HepG2 (cell line): ENCODE results near the gene ARHGEF4. TPM values are rescaled to one million over a fixed set of nuclear protein-coding genes. Genes with fewer than 3 reads are reported as not detected.
A peak's percentile ranks its signal among the peaks of the same experiment; 100 is the strongest.

ENCODE experiments used
- ATAC-seq: fragments of 200-7000 bp; cut with Tn5 transposase; 3 replicates; pipeline ENCODE4 v1.9.1; 2020; ENCODE audit warnings: mild to moderate bottlenecking, moderate library complexity
- BruUV-seq: library from RNA; stranded (reverse); fragments of 400-500 nt; replicated peaks from 2 replicates; lab custom pipeline; 2021; lab: Mats Ljungman, UMichigan
- CTCF ChIA-PET: fragments of 300-600 bp; formaldehyde crosslinking; extraction: SDS; loops from one replicate; lab custom pipeline; 2021; ENCODE audit warnings: low total read pairs, inconsistent platforms, low intra/inter-chr PET ratio; lab: Yijun Ruan, JAX
- POLR2A ChIA-PET: fragments of 350-600 bp; sonication (Branson Sonifier 250); formaldehyde crosslinking; loops from one replicate; lab custom pipeline; 2020; ENCODE audit warnings: antibody characterized with exemption, inconsistent platforms; lab: Yijun Ruan, JAX
- DNase-seq: peaks from one replicate; pipeline ENCODE4 v3.0.0-alpha.2; 2015; ENCODE audit warnings: low spot score
- FAIRE-seq: peaks from 3 replicates; lab custom pipeline; 2011; peaks lifted over from hg19 to GRCh38; lab: Jason Lieb, UNC
- H2AFZ ChIP-seq: one replicate; pipeline ENCODE4 v1.6.1; 2011; ENCODE audit warnings: low read length, inconsistent platforms
- H3K27ac ChIP-seq: fragments of 300-600 bp; 3 replicates; pipeline ENCODE4 v1.8.0; 2011; ENCODE audit warnings: mixed run types, mild to moderate bottlenecking, mixed read lengths, low read length, inconsistent platforms; ENCODE audit not compliant: insufficient read depth; ENCODE audit errors: extremely low read length
- H3K27me3 ChIP-seq, 2 experiments: fragments of 200-600 bp in 1 of 2; 2 replicates in 1 of 2; 3 replicates in 1 of 2; pipeline versions ENCODE4 v1.6.0 to v1.8.0; 2011; ENCODE audit warnings: low read length in 2 of 2, mild to moderate bottlenecking in 2 of 2, moderate library complexity in 2 of 2, inconsistent platforms in 1 of 2; ENCODE audit not compliant: insufficient read depth in 2 of 2, control insufficient read depth in 1 of 2
- H3K36me3 ChIP-seq, 2 experiments: fragments of 200-600 bp in 1 of 2; replicated peaks in 1 of 2; 2 replicates in 1 of 2; 3 replicates in 1 of 2; pipeline versions ENCODE4 v1.5.1 to v1.8.0; 2011; ENCODE audit warnings: low read length in 2 of 2, inconsistent platforms in 1 of 2; ENCODE audit not compliant: insufficient read depth in 2 of 2, control insufficient read depth in 1 of 2
- H3K4me1 ChIP-seq: 2 replicates; pipeline ENCODE4 v1.5.1; 2012; ENCODE audit warnings: low read length, inconsistent platforms; ENCODE audit not compliant: insufficient read depth
- H3K4me2 ChIP-seq: 2 replicates; pipeline ENCODE4 v1.6.0; 2011; ENCODE audit warnings: low read depth, low read length, inconsistent platforms
- H3K4me3 ChIP-seq, 3 experiments: fragments of 200-600 bp in 1 of 3; sonication (generic), shearing (Covaris generic) in 1 of 3; replicated peaks in 1 of 3; 2 replicates each; pipeline ENCODE4 v1.5.1; 2011 to 2016; ENCODE audit warnings: low read length in 3 of 3, inconsistent platforms in 2 of 3, low read depth in 2 of 3, mild to moderate bottlenecking in 2 of 3, control low read depth in 1 of 3, mixed read lengths in 1 of 3; ENCODE audit not compliant: insufficient read depth in 1 of 3
- H3K79me2 ChIP-seq: one replicate; pipeline ENCODE4 v1.6.1; 2011; ENCODE audit warnings: low read length, inconsistent platforms; ENCODE audit not compliant: insufficient read depth
- H3K9ac ChIP-seq: 2 replicates; pipeline ENCODE4 v1.6.0; 2011; ENCODE audit warnings: mild to moderate bottlenecking, low read depth, low read length, inconsistent platforms; ENCODE audit not compliant: insufficient read depth
- H3K9me3 ChIP-seq: 2 replicates; pipeline ENCODE4 v1.5.1; 2012; ENCODE audit warnings: mild to moderate bottlenecking, low read length
- H4K20me1 ChIP-seq: 2 replicates; pipeline ENCODE4 v1.6.0; 2011; ENCODE audit warnings: inconsistent platforms, mild to moderate bottlenecking, low read length, moderate library complexity; ENCODE audit not compliant: insufficient read depth
- ARNT ChIP-seq: fragments of 450-650 bp; IDR thresholded peaks from 2 replicates; pipeline ENCODE4 v1.6.1; 2017
- FOXA1 ChIP-seq, 2 experiments: fragments of 450-650 bp in 1 of 2; sonication (generic) in 1 of 2; formaldehyde crosslinking in 1 of 2; IDR thresholded peaks; 2 replicates each; pipeline versions ENCODE4 v1.4.0 to v1.6.1; 2016 to 2020; ENCODE audit warnings: missing genetic modification reagents in 1 of 2
- FOXP1 ChIP-seq, 2 experiments: fragments of 450-650 bp in 1 of 2; IDR thresholded peaks; 2 replicates each; pipeline ENCODE4 v1.6.1; 2017 to 2018; ENCODE audit warnings: antibody characterized with exemption in 1 of 2
- LCORL ChIP-seq, 2 experiments: fragments of 450-650 bp in 1 of 2; sonication (generic) in 1 of 2; formaldehyde crosslinking in 1 of 2; IDR thresholded peaks; 2 replicates each; pipeline versions ENCODE4 v1.5.0 to v1.6.1; 2017 to 2020; ENCODE audit warnings: antibody characterized with exemption in 1 of 2, missing genetic modification reagents in 1 of 2
- NONO ChIP-seq, 2 experiments: fragments of 450-650 bp in 1 of 2; sonication (generic) in 1 of 2; formaldehyde crosslinking in 1 of 2; IDR thresholded peaks in 1 of 2; conservative IDR thresholded peaks in 1 of 2; 2 replicates each; pipeline versions ENCODE4 v1.6.1 to v1.8.0; 2017 to 2022; ENCODE audit warnings: mild to moderate bottlenecking in 1 of 2, missing genetic modification reagents in 1 of 2, moderate library complexity in 1 of 2
- PLRG1 ChIP-seq: fragments of 450-650 bp; conservative IDR thresholded peaks from 2 replicates; pipeline ENCODE4 v1.6.1; 2016
- RAD51 ChIP-seq: fragments of 450-650 bp; IDR thresholded peaks from 2 replicates; pipeline ENCODE4 v1.6.1; 2016; ENCODE audit warnings: borderline replicate concordance
- RFX1 ChIP-seq: fragments of 450-650 bp; IDR thresholded peaks from 2 replicates; pipeline ENCODE4 v1.6.1; 2017
- SOX6 ChIP-seq, 2 experiments: fragments of 450-650 bp in 1 of 2; sonication (generic) in 1 of 2; formaldehyde crosslinking in 1 of 2; IDR thresholded peaks; 2 replicates each; pipeline versions ENCODE4 v1.4.0 to v1.6.1; 2017 to 2020; ENCODE audit warnings: antibody characterized with exemption in 1 of 2, mild to moderate bottlenecking in 1 of 2, missing genetic modification reagents in 1 of 2
- ZNF282 ChIP-seq: fragments of 450-650 bp; IDR thresholded peaks from 2 replicates; pipeline ENCODE4 v1.6.1; 2018; ENCODE audit not compliant: partially characterized antibody
- ZNF644 ChIP-seq: IDR thresholded peaks from 2 replicates; pipeline ENCODE4 v1.6.1; 2016; ENCODE audit warnings: low read depth
- ZNF761 ChIP-seq: sonication (generic); formaldehyde crosslinking; conservative IDR thresholded peaks from 2 replicates; pipeline ENCODE4 v1.4.0; 2020; ENCODE audit warnings: mild to moderate bottlenecking, missing genetic modification reagents
- WGBS: methylation state at CpG from one replicate; pipeline ENCODE4 v1.1.6; 2017; ENCODE audit warnings: low lambda C conversion rate; 5-methylcytosine and 5-hydroxymethylcytosine counted together
- in situ Hi-C: cut with HindIII; loops from 2 replicates; pipeline ENCODE4 v1.10.0; 2017; ENCODE audit warnings: low pct_unique_long_range_greater_than_20kb; ENCODE audit not compliant: extremely low pct_ligation_motif_present
- intact Hi-C: fragments of 100-400 bp; cut with micrococcal nuclease; formaldehyde crosslinking; loops from one replicate; pipeline ENCODE4 v1.10.0; 2022; ENCODE audit not compliant: unreplicated experiment
- polyA plus RNA-seq, 8 experiments: library from polyadenylated mRNA; depleted of rRNA in 3 of 8; stranded (reverse) in 7 of 8; unstranded in 1 of 8; fragments of >200 nt; fragmentation: Illumina TruSeq in 4 of 8; extraction: Trizol in 4 of 8; gene quantifications; 2 replicates each; pipeline versions ENCODE4 v1.2.1 to v1.2.3, GENCODE V29; 2011 to 2016; ENCODE audit warnings: low read depth in 4 of 8, missing spikeins in 1 of 8, mixed read lengths in 1 of 8; ENCODE audit not compliant: insufficient read depth in 1 of 8
- total RNA-seq, 5 experiments: library from RNA; depleted of rRNA; stranded (reverse); fragments of >200 nt; fragmentation: Illumina TruSeq; extraction: Trizol; gene quantifications; 2 replicates each; pipeline ENCODE4 v1.2.3, GENCODE V29; 2016; ENCODE audit warnings: low read depth in 1 of 5
- TF ChIP-seq, protein P1 (sequence below): fragments of 450-650 bp; IDR thresholded peaks from 2 replicates; pipeline ENCODE4 v1.6.1; 2017
- TF ChIP-seq, protein P2 (sequence below): sonication (generic); formaldehyde crosslinking; IDR thresholded peaks from 2 replicates; pipeline ENCODE4 v1.5.1; 2020; ENCODE audit warnings: missing genetic modification reagents, mild to moderate bottlenecking, borderline replicate concordance
- TF ChIP-seq, protein P3 (sequence below): fragments of 450-650 bp; IDR thresholded peaks from 2 replicates; pipeline ENCODE4 v1.6.1; 2016
- TF ChIP-seq, protein P4 (sequence below): sonication (generic); formaldehyde crosslinking; IDR thresholded peaks from 2 replicates; pipeline ENCODE4 v1.5.0; 2020; ENCODE audit warnings: mild to moderate bottlenecking, missing genetic modification reagents, borderline replicate concordance

The ARHGEF4 gene
- total and polyA plus RNA-seq, 2 of the 13 experiments (the other 11 are each of a cell fraction or from before 2014, with no cell fraction given) = 0.11 to 0.13 TPM

DNA sequence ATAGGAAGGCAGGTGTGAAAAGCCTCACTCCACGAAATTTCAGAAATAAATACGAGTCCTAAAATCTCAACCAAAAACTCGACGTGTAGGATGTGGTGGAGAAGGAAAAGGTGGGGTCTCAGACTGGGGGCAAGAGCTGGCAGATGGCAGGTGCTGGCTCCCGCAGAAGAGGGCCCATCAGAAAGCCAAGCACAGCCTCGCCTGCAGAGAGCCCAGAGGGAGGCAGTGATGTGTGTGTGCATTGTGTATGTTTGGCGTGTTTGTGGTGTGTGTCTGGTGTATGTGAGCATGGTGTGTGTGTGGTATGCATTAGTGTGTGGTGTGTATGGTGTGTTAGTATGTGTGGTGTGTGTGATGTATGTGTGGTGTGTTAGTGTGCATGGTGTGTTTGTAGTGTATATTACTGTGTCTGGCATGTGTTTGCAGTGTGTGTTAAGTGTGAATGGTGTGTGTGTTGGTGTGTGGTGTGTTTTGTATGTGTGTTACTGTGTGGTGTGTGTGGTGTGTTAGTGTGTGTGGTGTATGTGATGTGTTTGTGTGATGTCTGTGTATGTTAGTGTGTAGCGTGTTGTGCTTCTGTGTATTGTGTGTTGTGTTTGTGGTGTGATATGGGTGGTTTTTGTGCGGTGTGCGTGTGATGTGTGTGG lies 140.0 kb downstream of the ARHGEF4 start:
- intact Hi-C loops (no loop called here), in situ Hi-C loops (no loop called here)
- ATAC-seq (no peak), DNase-seq (no peak), FAIRE-seq (peak; percentile 77)
- H3K27ac ChIP-seq = no peak overlapping the region
- ChIA-PET CTCF (no interaction called here), POLR2A (no interaction called here)
- H3K36me3 ChIP-seq = no peaks in the 10 kb centered on the region
- H3K9me3 ChIP-seq = peaks cover 23% of the 10 kb centered on the region
- H2AFZ ChIP-seq = no peak overlapping the region
- H3K4me3 ChIP-seq = no peak overlapping the region
- no peaks in the 10 kb centered on the region for H4K20me1 ChIP-seq
- H3K79me2 ChIP-seq = no peaks in the 10 kb centered on the region
- 40% methylated on average over 10 of the region's 10 CpGs for WGBS
- no peak overlapping the region for H3K9ac ChIP-seq
- H3K27me3 ChIP-seq = peaks cover 0 to 9% of the 10 kb centered on the region in 2 experiments; a peak in 2 of 5 replicates
- no peak overlapping the region for H3K4me2 ChIP-seq
- BruUV-seq = no TSS peak
- H3K4me1 ChIP-seq = no peaks in the 10 kb centered on the region
- TF ChIP-seq, protein P1, sequence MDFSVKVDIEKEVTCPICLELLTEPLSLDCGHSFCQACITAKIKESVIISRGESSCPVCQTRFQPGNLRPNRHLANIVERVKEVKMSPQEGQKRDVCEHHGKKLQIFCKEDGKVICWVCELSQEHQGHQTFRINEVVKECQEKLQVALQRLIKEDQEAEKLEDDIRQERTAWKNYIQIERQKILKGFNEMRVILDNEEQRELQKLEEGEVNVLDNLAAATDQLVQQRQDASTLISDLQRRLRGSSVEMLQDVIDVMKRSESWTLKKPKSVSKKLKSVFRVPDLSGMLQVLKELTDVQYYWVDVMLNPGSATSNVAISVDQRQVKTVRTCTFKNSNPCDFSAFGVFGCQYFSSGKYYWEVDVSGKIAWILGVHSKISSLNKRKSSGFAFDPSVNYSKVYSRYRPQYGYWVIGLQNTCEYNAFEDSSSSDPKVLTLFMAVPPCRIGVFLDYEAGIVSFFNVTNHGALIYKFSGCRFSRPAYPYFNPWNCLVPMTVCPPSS = peak; percentile 85; the same call in 1 of the 2 replicates
- 0 out of 2 replicates have a peak, but pooled peaks have one; percentile 3 for TF ChIP-seq LCORL (IDR thresholded peaks at IDR 0.05)
- no peak for TF ChIP-seq LCORL (CRISPR knock-in tag; IDR thresholded peaks at IDR 0.05)
- 0 out of 2 replicates have a peak, but pooled peaks have one; percentile 10 for TF ChIP-seq RFX1
- TF ChIP-seq, protein P2, sequence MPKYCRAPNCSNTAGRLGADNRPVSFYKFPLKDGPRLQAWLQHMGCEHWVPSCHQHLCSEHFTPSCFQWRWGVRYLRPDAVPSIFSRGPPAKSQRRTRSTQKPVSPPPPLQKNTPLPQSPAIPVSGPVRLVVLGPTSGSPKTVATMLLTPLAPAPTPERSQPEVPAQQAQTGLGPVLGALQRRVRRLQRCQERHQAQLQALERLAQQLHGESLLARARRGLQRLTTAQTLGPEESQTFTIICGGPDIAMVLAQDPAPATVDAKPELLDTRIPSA (CRISPR knock-in tag) = no peak
- TF ChIP-seq, protein P3, sequence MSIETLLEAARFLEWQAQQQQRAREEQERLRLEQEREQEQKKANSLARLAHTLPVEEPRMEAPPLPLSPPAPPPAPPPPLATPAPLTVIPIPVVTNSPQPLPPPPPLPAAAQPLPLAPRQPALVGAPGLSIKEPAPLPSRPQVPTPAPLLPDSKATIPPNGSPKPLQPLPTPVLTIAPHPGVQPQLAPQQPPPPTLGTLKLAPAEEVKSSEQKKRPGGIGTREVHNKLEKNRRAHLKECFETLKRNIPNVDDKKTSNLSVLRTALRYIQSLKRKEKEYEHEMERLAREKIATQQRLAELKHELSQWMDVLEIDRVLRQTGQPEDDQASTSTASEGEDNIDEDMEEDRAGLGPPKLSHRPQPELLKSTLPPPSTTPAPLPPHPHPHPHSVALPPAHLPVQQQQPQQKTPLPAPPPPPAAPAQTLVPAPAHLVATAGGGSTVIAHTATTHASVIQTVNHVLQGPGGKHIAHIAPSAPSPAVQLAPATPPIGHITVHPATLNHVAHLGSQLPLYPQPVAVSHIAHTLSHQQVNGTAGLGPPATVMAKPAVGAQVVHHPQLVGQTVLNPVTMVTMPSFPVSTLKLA = peak; percentile 26; the same call in 1 of the 2 replicates
- TF ChIP-seq FOXP1 (IDR thresholded peaks at IDR 0.05) = peak; percentile 67
- TF ChIP-seq FOXP1 (CRISPR knock-in tag; IDR thresholded peaks at IDR 0.05) = no peak
- peak; percentile 51 for TF ChIP-seq RAD51
- 0 out of 2 replicates have a peak, but pooled peaks have one; percentile 92 for TF ChIP-seq ARNT
- no peak for TF ChIP-seq ZNF761
- TF ChIP-seq, protein P4, sequence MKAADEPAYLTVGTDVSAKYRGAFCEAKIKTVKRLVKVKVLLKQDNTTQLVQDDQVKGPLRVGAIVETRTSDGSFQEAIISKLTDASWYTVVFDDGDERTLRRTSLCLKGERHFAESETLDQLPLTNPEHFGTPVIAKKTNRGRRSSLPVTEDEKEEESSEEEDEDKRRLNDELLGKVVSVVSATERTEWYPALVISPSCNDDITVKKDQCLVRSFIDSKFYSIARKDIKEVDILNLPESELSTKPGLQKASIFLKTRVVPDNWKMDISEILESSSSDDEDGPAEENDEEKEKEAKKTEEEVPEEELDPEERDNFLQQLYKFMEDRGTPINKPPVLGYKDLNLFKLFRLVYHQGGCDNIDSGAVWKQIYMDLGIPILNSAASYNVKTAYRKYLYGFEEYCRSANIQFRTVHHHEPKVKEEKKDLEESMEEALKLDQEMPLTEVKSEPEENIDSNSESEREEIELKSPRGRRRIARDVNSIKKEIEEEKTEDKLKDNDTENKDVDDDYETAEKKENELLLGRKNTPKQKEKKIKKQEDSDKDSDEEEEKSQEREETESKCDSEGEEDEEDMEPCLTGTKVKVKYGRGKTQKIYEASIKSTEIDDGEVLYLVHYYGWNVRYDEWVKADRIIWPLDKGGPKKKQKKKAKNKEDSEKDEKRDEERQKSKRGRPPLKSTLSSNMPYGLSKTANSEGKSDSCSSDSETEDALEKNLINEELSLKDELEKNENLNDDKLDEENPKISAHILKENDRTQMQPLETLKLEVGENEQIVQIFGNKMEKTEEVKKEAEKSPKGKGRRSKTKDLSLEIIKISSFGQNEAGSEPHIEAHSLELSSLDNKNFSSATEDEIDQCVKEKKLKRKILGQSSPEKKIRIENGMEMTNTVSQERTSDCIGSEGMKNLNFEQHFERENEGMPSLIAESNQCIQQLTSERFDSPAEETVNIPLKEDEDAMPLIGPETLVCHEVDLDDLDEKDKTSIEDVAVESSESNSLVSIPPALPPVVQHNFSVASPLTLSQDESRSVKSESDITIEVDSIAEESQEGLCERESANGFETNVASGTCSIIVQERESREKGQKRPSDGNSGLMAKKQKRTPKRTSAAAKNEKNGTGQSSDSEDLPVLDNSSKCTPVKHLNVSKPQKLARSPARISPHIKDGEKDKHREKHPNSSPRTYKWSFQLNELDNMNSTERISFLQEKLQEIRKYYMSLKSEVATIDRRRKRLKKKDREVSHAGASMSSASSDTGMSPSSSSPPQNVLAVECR (CRISPR knock-in tag) = 0 out of 2 replicates have a peak, but pooled peaks have one; percentile 21
- 0 out of 2 replicates have a peak, but pooled peaks have one; percentile 8 for TF ChIP-seq NONO (IDR thresholded peaks at IDR 0.05)
- TF ChIP-seq NONO (CRISPR knock-in tag; conservative IDR thresholded peaks at IDR 0.05) = no peak
- peak; percentile 42 for TF ChIP-seq ZNF282
- TF ChIP-seq SOX6 (IDR thresholded peaks at IDR 0.05) = peak; percentile 87; the same call in 1 of the 2 replicates
- TF ChIP-seq SOX6 (CRISPR knock-in tag; IDR thresholded peaks at IDR 0.05) = no peak
- TF ChIP-seq PLRG1 = peak; percentile 80; the same call in 1 of the 2 replicates
- peak; percentile 56; the same call in 1 of the 2 replicates for TF ChIP-seq FOXA1 (IDR thresholded peaks at IDR 0.05)
- no peak for TF ChIP-seq FOXA1 (CRISPR knock-in tag; IDR thresholded peaks at IDR 0.05)
- TF ChIP-seq ZNF644 (CRISPR knock-in tag) = no peak
